HK-2 (cell line): ENCODE results near the gene GPC5.
"Not testable (repeated sequence)": the region's sequence is repeated elsewhere in the genome, so short reads cannot be mapped to it uniquely, and the experiment has no call there.

Experiments
- DNase-seq: peaks from one replicate; pipeline ENCODE4 v3.0.0-alpha.2; 2018; ENCODE audit not compliant: unreplicated experiment

Gene GPC5

DNA sequence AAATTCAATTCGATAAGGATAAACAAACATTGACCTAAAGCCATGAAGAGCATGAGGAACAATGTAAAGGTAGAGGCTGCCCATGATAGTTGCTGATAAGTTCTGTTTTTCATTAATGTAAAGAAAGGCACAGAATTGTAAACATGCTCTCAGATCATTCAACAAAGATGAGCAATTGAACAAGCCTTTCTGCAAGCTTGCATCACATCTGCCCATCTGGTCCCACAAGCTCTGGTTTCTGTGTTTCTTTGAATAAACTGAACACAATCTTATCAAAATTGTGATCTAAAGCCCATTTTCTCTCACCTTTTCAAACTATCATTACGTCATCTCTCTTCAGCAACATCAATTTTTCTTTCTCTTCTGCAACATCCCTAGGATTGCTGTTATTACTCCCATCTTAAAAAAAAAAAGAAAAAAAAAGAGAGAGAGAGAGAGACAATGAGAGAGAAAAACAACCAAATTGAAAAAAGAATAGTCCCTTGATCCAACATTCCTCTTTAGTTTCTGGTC is 1340.9 kb downstream of the GPC5 start:
- no peak for DNase-seq

DNA sequence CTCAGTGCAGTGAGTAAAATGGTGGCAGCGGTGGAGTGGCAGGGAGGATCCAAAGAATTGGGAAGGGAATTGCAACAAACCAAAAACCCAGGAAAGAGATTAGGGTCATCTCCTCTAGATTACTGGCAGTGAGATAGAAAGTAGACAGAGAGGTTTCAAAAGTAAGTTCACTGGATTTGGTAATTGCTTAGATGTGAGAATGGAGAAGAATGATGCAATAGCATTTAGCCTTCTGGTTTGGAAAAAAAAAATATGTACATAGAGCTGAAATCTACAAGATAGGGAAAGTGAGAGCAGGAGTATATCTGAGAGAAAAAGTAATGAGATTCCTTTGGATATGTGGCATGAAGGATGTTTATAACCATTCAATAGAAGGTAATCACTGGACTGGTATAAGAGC is 1345.6 kb downstream of the GPC5 start:
- DNase-seq = no peak

GRCh38 chr13:92745258-92745657 is 1346.8 kb downstream of the GPC5 start:
- DNase-seq = no peak

DNA sequence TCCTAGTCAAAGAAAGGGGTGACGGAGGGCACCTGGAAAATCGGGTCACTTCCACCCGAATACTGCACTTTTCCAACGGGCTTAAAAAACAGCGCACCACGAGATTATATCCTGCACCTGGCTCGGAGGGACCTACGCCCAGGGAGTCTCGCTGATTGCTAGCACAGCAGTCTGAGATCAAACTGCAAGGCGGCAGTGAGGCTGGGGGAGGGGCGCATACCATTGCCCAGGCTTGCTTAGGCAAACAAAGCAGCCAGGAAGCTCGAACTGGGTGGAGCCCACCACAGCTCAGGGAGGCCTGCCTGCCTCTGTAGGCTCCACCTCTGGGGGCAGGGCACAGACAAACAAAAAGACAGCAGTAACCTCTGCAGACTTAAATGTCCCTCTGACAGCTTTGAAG is 1354.3 kb downstream of the GPC5 start:
- DNase-seq = not testable (repeated sequence)

DNA sequence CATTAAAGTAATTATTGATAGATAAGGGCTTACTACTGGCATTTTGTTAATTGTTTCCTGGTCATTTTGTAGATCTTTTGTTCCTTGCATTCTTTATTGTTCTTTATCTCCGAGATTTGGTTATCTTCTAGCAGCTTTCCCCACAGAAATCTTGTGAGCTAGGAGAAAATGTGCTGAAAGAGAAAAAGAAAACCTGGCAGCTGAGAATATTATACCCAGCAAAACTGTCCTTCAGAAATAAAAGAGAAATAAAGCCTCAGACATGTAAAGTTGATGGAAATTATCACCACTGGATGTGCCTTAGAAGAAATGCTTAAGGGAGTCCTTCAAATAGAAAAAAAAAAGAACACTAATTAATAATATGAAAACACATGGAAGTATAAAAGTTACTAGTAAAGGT is 1363.3 kb downstream of the GPC5 start:
- DNase-seq = no peak

GRCh38 chr13:92767468-92767867 is 1369.0 kb downstream of the GPC5 start:
- DNase-seq = no peak

GRCh38 chr13:92768602-92769001 is 1370.2 kb downstream of the GPC5 start:
- no peak for DNase-seq

- no peak for DNase-seq
Observed at GRCh38 chr13:92769046-92769445, 1370.6 kb downstream of the GPC5 start.

DNA sequence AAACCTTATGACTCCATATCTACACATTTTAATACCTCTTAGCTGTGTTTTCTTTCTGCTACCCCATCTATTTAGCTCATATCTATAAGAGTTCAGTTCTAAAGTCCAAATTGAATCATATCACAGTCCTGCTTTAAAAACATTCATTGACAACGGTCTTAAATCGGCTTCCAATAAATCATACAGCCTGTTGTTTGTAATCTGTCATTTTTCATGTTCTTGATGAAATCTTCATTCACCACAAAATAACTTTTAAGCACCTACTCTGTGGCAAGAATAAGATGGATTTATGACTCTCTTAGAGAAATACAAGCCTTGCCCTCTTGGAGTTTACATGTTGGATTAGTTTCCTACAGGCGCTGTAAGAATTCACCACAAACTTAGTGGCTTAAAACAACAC is 1377.2 kb downstream of the GPC5 start:
- no peak for DNase-seq

DNA sequence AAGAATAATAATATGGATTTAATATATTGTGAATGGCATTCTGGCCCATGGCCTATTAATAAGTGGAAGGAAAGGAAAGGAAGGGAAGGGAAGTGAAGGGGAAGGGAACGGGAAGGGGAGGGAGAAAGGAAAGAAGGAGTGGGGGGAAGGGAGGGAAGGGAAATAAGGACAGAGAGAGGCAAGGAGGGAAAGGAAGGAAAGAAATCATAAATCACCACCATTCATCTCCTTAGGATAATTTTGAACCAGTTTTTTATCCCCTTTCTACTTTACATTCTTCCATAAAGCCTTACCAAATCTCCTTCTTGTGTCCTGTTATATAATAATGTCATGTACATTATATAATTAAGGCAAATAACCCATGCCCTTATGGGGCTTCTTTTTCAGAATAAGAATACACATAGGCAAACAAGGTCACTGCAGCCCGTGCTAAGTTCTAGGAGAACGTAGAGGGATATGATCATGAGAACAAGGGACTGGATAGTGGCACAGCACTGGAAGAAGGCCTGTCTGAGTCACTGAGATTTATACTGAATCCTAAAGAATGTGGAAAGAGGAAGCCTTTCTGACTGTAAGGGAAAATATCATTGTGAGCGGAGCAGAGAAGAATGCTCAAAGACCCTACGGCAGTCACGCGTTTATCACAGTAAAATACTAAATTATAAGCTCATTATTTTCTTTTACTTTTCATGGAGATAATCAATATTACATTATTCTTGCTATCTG is 1383.7 kb downstream of the GPC5 start:
- DNase-seq = no peak

DNA sequence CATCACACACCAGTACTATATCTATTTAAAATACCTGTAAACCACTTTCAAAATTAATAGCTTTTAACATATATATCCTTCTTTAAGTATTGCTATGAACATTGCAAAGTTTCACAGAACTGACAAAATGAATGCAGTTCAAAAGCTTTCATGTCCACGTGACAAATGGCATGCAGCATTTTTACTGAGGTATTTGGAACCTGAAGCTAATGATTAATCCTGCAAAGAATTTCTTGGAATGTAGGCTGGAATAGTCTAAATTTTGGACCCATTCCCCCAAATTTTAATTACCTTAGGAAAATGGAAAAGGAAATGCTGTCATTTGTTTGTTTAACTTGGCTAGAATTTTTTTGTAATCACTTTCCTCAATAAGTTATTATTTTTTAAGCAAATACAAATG is 1404.4 kb downstream of the GPC5 start:
- no peak for DNase-seq

DNA sequence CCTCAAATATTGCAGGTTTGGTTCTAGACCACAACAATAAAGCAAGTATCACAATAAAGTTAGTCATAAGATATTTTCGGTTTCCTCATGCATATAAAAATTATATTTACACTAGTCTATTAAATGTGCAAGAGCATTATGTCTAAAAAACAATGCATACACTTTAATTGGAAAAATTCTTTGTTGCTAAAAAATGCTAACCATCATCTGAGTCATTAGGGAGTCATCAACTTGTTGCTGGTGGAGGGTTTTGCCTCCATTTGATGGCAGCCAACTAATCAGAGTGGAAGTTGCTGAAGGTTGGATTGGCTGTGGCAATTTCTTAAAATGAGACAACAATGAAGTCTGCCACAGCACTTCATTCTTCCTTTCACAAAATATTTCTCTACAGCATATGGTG is 1405.9 kb downstream of the GPC5 start:
- no peak for DNase-seq

DNA sequence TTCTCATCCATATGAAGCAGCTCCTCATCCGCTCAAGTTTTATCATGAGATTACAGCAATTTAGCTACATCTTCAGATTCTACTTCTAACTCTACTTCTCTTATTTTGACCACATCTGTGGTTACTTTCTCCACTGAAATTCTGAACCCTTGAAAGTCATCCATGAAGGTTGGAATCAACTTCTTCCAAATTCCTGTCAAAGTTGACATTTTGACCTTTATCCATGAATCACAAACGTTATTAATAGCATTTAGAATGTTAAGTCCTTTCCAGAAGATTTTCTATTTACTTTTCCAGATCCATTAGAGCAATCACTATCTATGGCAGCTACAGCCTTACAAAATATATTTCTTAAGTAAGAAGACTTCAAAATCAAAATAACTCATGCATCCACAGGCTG is 1406.5 kb downstream of the GPC5 start:
- no peak for DNase-seq

DNA sequence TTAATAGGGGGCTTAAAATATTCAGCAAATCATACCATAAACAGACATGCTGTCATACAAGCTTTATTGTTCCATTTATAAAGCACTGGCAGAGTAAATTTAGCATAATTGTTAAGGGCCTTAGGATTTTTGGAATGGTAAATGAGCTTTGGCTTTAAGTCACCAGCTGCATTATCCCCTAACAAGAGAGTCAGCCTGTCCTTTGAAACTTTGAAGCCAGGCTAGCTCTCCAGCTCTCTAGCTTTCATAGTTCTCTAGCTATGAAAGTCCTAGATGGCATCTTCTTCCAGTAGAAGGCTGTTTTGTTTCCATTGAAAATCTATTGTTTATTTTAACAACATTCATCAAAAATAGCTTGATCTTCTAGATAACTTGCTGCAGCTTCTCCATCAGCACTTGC is 1407.3 kb downstream of the GPC5 start:
- DNase-seq = no peak

- no peak for DNase-seq
Observed at GRCh38 chr13:92806215-92806614, 1407.8 kb downstream of the GPC5 start.

DNA sequence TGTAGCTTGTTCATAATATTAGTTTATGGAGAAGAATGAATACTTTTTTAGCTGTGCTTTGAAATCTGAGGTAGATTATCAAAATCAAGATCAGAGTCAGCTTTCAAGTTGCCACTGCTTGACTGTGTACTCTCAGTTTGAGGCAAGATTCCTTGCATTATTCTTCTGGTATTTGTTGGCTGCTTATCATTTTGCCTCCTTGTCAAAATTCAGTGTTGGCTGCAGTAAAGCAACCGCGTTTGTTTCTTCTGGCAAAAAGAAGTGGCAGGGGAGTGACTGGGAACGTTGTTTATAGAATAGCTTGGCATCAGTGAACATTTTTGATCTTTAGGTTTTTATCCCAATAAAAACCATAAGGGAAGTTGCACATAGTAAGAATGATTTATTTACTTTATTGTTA is 1408.9 kb downstream of the GPC5 start:
- no peak for DNase-seq

- DNase-seq = no peak
Observed at GRCh38 chr13:92807966-92808365, 1409.5 kb downstream of the GPC5 start.

GRCh38 chr13:92821324-92821723 is 1422.9 kb downstream of the GPC5 start:
- no peak for DNase-seq

GRCh38 chr13:92823059-92823458 is 1424.6 kb downstream of the GPC5 start:
- no peak for DNase-seq

- DNase-seq = no peak
Observed at GRCh38 chr13:92825938-92826596, 1427.6 kb downstream of the GPC5 start.

GRCh38 chr13:92827503-92827902 is 1429.1 kb downstream of the GPC5 start:
- no peak for DNase-seq

DNA sequence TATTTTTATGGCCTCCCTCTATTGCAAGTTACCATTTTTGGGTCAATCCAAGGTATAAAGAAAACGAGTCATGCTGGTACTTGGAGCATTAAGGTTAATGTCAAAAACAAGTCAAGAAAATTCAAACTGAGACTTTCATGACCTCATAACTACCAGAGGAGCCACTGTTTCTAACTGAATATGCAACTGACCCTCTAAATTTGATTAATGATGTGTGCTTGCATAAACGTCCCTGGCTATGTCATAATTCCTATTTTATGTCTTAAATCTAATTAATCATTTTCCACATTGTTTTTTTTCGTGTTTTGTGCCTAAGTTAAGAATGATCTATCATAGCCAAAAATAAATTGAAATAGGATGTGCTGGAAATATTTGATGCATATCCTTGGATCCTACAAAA is 1431.5 kb downstream of the GPC5 start:
- no peak for DNase-seq

GRCh38 chr13:92830821-92831220 is 1432.4 kb downstream of the GPC5 start:
- no peak for DNase-seq

DNA sequence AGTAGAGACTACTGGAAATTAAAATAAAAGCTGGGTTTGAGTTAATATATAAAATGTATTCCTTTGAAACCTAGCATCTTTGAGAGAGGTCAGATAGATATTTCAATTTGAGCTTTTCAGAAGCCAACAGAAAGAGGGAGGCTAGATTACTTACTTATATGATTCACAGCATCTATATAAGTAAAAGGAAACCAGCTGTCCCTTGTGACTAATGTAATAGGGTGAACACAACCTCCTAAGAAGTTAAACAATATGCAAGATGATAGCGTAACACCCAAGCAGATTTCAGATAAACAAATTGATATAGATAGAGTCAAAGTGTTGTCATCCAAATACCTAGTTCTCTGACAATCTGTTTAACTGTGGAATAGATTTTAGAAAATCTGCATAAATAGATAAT is 1434.7 kb downstream of the GPC5 start:
- DNase-seq = no peak
